ENCODE results near the gene CPNE4.

The CPNE4 gene

GRCh38 chr3:131723343-131723742, 311.5 kb downstream of the CPNE4 start:
- TF ChIP-seq CTCF (IDR thresholded peaks at IDR 0.05; ENCODE audit: borderline replicate concordance, control extremely low read depth, extremely low read depth, insufficient read depth, missing control alignments), result no peak
- in situ Hi-C loops (cut with MboI; ENCODE audit: low sequenced_read_pairs, unreplicated experiment), result no loop called here
- DNase-seq (ENCODE audit: low spot score), result no peak

GRCh38 chr3:131717493-131717892, 317.3 kb downstream of the CPNE4 start:
- TF ChIP-seq CTCF (IDR thresholded peaks at IDR 0.05; ENCODE audit: borderline replicate concordance, control extremely low read depth, extremely low read depth, insufficient read depth, missing control alignments), result no peak
- in situ Hi-C loops (cut with MboI; ENCODE audit: low sequenced_read_pairs, unreplicated experiment), result no loop called here
- no peak for DNase-seq (ENCODE audit: low spot score)

GRCh38 chr3:131716943-131717342, 317.9 kb downstream of the CPNE4 start:
- TF ChIP-seq CTCF (IDR thresholded peaks at IDR 0.05; ENCODE audit: borderline replicate concordance, control extremely low read depth, extremely low read depth, insufficient read depth, missing control alignments), result no peak
- in situ Hi-C loops (cut with MboI; ENCODE audit: low sequenced_read_pairs, unreplicated experiment), result no loop called here
- DNase-seq (ENCODE audit: low spot score), result no peak

GRCh38 chr3:131716007-131716406, 318.8 kb downstream of the CPNE4 start:
- in situ Hi-C loops (cut with MboI; ENCODE audit: low sequenced_read_pairs, unreplicated experiment), result no loop called here
- no peak for TF ChIP-seq CTCF (IDR thresholded peaks at IDR 0.05; ENCODE audit: borderline replicate concordance, control extremely low read depth, extremely low read depth, insufficient read depth, missing control alignments)
- DNase-seq (ENCODE audit: low spot score), result no peak

- peak; percentile 49 for DNase-seq (ENCODE audit: low spot score)
- no peak for TF ChIP-seq CTCF (IDR thresholded peaks at IDR 0.05; ENCODE audit: borderline replicate concordance, control extremely low read depth, extremely low read depth, insufficient read depth, missing control alignments)
- in situ Hi-C loops (cut with MboI; ENCODE audit: low sequenced_read_pairs, unreplicated experiment), result no loop called here
Measured at GRCh38 chr3:131714585-131715220, 320.1 kb downstream of the CPNE4 start.

GRCh38 chr3:131713416-131714123, 321.2 kb downstream of the CPNE4 start:
- DNase-seq (ENCODE audit: low spot score), result no peak
- TF ChIP-seq CTCF (IDR thresholded peaks at IDR 0.05; ENCODE audit: borderline replicate concordance, control extremely low read depth, extremely low read depth, insufficient read depth, missing control alignments), result no peak
- in situ Hi-C loops (cut with MboI; ENCODE audit: low sequenced_read_pairs, unreplicated experiment), result no loop called here

Data from GM13976 (cell line).